CD4-positive, alpha-beta T cell (primary cell): ENCODE data around the gene TBC1D16. TPM values are rescaled to one million over a fixed set of nuclear protein-coding genes. Genes with fewer than 3 reads are reported as not detected.

Experiments
- ATAC-seq: fragments of 200-7000 bp; cut with Tn5 transposase; one replicate; pipeline ENCODE4 v1.10.0; 2022; ENCODE audit warnings: mild to moderate bottlenecking; ENCODE audit not compliant: poor library complexity
- CTCF ChIA-PET: fragments of 350-600 bp; sonication (Branson Sonifier 250); formaldehyde crosslinking; loops from one replicate; lab custom pipeline; 2021; ENCODE audit warnings: antibody characterized with exemption, inconsistent platforms; lab: Charles Lee
- POLR2A ChIA-PET: fragments of 350-600 bp; sonication (Branson Sonifier 250); formaldehyde crosslinking; loops from one replicate; lab custom pipeline; 2021; ENCODE audit warnings: antibody characterized with exemption, inconsistent platforms; lab: Charles Lee
- DNase-seq, 14 experiments: peaks; one replicate each; pipeline ENCODE4 v3.0.0-alpha.2; 2013 to 2020; ENCODE audit warnings: mixed read lengths in 2 of 14
- H3K27ac ChIP-seq, 2 donors: one replicate each; pipeline versions ENCODE4 v1.5.1 to v1.7.0; 2013; ENCODE audit warnings: low read length in 2 of 2, low read depth in 1 of 2, mild to moderate bottlenecking in 1 of 2
- H3K27me3 ChIP-seq, 2 experiments: 1 replicate in 1 of 2; 2 replicates in 1 of 2; pipeline versions ENCODE4 v1.6.1 to v1.7.0; 2013; ENCODE audit warnings: low read length in 2 of 2, control low read depth in 1 of 2, mild to moderate bottlenecking in 1 of 2, moderate library complexity in 1 of 2; ENCODE audit not compliant: insufficient read depth in 2 of 2, control insufficient read depth in 1 of 2
- H3K36me3 ChIP-seq: one replicate; pipeline ENCODE4 v1.6.1; 2013; ENCODE audit warnings: low read length, control low read depth; ENCODE audit not compliant: insufficient read depth
- H3K4me1 ChIP-seq: one replicate; pipeline ENCODE4 v1.6.1; 2013; ENCODE audit warnings: low read length, control low read depth; ENCODE audit not compliant: insufficient read depth
- H3K4me3 ChIP-seq: one replicate; pipeline ENCODE4 v1.5.1; 2013; ENCODE audit warnings: mild to moderate bottlenecking, low read length, moderate library complexity
- H3K9me3 ChIP-seq, 2 experiments: 1 replicate in 1 of 2; 2 replicates in 1 of 2; pipeline versions ENCODE4 v1.6.1 to v1.7.0; 2013; ENCODE audit warnings: low read length in 2 of 2, mild to moderate bottlenecking in 2 of 2, control low read depth in 1 of 2, moderate library complexity in 1 of 2; ENCODE audit not compliant: control insufficient read depth in 1 of 2, insufficient read depth in 1 of 2
- H3K27ac Mint-ChIP-seq: one replicate; pipeline ENCODE4 v1.8.0; 2020; ENCODE audit warnings: mixed read lengths
- H3K27me3 Mint-ChIP-seq: one replicate; pipeline ENCODE4 v1.8.0; 2021; ENCODE audit warnings: mixed read lengths
- H3K36me3 Mint-ChIP-seq: one replicate; pipeline ENCODE4 v1.8.0; 2021; ENCODE audit warnings: low read depth, mixed read lengths
- H3K4me1 Mint-ChIP-seq: one replicate; pipeline ENCODE4 v1.8.0; 2021; ENCODE audit warnings: low read depth, mixed read lengths
- H3K4me3 Mint-ChIP-seq: one replicate; pipeline ENCODE4 v1.8.0; 2020; ENCODE audit warnings: mild to moderate bottlenecking, mixed read lengths
- H3K9me3 Mint-ChIP-seq: one replicate; pipeline ENCODE4 v1.8.0; 2020; ENCODE audit warnings: mixed read lengths
- intact Hi-C, 2 experiments: fragments of 100-400 bp; cut with DNase I in 1 of 2; cut with micrococcal nuclease in 1 of 2; formaldehyde crosslinking; loops; one replicate each; pipeline versions ENCODE4 v1.15.1 to v1.9.0; 2023 to 2025; cut with DNase I, micrococcal nuclease
- total RNA-seq, 174 experiments: library from RNA in 2 of 174; stranded (reverse) in 2 of 174; gene quantifications; one replicate each; pipeline ENCODE4 v1.2.3 and lab custom pipeline; 2021 to 2026
- TF ChIP-seq, protein P1 (sequence below): fragments of 200-600 bp; IDR thresholded peaks from one replicate; pipeline ENCODE4 v1.8.0; 2022; ENCODE audit warnings: antibody characterized with exemption, mild to moderate bottlenecking

The TBC1D16 gene
- total RNA-seq, 2 experiments from 2014 or later, result 1.9 to 2.5 TPM

DNA sequence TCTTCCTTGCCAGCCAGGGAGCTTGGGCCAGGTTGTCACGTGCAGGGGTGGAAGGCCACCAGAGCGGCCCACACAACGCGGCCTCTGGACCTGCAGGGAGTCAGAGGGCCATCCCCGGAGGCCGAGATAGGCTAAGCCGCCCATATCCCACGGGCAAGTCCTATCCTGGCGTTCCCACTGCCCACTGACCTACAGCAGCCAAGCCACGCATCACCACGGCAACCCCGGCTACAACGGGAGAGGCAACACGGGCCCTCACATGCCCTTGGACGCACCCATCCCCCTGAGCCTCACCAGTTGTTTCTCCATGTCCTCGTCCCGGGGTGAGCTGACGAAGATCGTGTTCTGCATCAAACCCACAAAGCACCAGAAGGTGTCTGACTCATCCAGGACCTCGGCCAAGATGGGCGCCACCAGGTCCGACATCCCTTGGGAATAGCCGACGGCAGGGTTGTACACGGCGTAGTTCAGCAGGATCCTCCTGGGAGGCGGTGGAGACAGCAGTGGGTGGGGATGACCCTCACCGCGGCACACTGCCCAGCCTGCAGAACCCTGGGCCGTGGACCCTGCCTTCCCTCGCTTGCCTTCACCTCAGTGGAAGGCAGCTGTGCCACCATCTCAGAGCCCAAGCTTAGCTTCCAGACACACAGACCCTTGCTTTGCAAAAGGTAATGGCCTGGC, 88.2 kb downstream of the TBC1D16 start:
- DNase-seq (peak in 1 of 14 experiments; percentile 11), ATAC-seq (no peak)
- no peak overlapping the region for H3K27ac Mint-ChIP-seq
- H3K4me3 ChIP-seq, result no peak overlapping the region
- H3K27ac ChIP-seq, result no peak overlapping the region
- intact Hi-C loops, result no loop called here
- peaks cover 8% of the 10 kb centered on the region for H3K4me1 ChIP-seq
- ChIA-PET POLR2A (no interaction called here), CTCF (interaction anchor here (0.7 kb wide), 1 partner anchor 132 kb away, joined by 3 read pairs; no protein-coding TSS in a partner anchor)
- no peaks in the 10 kb centered on the region for H3K9me3 ChIP-seq
- TF ChIP-seq, protein P1, sequence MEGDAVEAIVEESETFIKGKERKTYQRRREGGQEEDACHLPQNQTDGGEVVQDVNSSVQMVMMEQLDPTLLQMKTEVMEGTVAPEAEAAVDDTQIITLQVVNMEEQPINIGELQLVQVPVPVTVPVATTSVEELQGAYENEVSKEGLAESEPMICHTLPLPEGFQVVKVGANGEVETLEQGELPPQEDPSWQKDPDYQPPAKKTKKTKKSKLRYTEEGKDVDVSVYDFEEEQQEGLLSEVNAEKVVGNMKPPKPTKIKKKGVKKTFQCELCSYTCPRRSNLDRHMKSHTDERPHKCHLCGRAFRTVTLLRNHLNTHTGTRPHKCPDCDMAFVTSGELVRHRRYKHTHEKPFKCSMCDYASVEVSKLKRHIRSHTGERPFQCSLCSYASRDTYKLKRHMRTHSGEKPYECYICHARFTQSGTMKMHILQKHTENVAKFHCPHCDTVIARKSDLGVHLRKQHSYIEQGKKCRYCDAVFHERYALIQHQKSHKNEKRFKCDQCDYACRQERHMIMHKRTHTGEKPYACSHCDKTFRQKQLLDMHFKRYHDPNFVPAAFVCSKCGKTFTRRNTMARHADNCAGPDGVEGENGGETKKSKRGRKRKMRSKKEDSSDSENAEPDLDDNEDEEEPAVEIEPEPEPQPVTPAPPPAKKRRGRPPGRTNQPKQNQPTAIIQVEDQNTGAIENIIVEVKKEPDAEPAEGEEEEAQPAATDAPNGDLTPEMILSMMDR, result no peak
- H3K36me3 ChIP-seq, result no peaks in the 10 kb centered on the region
- H3K27me3 ChIP-seq, result no peaks in the 10 kb centered on the region
- no peaks in the 10 kb centered on the region for H3K36me3 Mint-ChIP-seq
- H3K4me1 Mint-ChIP-seq, result peaks cover 7% of the 10 kb centered on the region
- H3K27me3 Mint-ChIP-seq, result no peaks in the 10 kb centered on the region
- no peak overlapping the region for H3K4me3 Mint-ChIP-seq
- H3K9me3 Mint-ChIP-seq, result no peaks in the 10 kb centered on the region

DNA sequence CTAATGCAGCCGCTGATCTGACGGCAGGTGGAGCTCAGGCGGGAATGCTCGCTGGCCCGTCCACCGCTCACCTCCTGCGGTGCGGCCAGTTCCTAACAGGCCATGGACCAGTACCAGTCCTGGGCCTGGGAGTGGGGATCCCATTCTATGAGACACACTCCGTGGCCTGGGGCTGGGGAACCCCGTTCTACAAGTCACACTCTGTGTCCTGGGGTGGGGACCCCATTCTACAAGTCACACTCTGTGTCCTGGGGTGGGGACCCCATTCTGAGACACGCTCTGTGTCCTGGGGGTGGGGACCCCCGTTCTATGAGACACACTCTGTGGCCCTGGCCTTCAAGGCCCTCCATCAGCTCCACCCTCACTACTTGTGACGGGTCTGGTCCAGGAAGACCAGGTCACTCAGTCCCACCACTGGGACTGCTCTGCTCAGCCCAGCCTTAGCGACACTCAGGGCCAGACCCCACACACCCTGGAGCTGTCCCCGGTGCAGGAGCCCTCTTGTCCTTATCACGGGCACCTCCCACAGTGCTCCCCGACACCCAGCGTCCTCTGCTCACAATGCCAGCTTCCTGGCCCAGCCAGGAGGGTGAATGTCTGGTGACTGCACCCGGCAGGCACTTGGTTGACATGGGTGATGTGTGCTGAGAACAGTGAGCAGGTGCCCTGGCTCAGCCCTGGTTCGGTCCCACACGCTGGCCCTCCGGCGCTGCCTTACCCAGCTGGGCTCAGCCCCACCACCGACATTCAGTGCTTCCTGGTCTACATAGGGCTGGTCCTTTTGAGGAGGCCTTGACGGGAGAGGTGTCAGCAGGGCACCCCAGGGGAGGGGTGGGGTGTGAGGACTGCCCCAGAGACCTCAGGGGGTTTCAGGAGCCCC, 89.1 kb downstream of the TBC1D16 start:
- DNase-seq (no peak), ATAC-seq (no peak)
- H3K27ac ChIP-seq, result no peak overlapping the region
- no peaks in the 10 kb centered on the region for H3K9me3 Mint-ChIP-seq
- H3K36me3 Mint-ChIP-seq, result no peaks in the 10 kb centered on the region
- POLR2A ChIA-PET, result no interaction called here
- no peaks in the 10 kb centered on the region for H3K36me3 ChIP-seq
- H3K4me1 Mint-ChIP-seq, result peaks cover 7% of the 10 kb centered on the region
- TF ChIP-seq, protein P1, result no peak
- CTCF ChIA-PET, result no interaction called here
- no peak overlapping the region for H3K4me3 Mint-ChIP-seq
- H3K4me3 ChIP-seq, result no peak overlapping the region
- no peaks in the 10 kb centered on the region for H3K27me3 ChIP-seq
- H3K9me3 ChIP-seq, result no peaks in the 10 kb centered on the region
- H3K4me1 ChIP-seq, result peaks cover 13% of the 10 kb centered on the region
- intact Hi-C loops, result no loop called here
- no peak overlapping the region for H3K27ac Mint-ChIP-seq
- no peaks in the 10 kb centered on the region for H3K27me3 Mint-ChIP-seq

GRCh38 chr17:79945591-79946255, 89.9 kb downstream of the TBC1D16 start:
- Mint-ChIP-seq H3K4me3 (no peak overlapping the region), H3K9me3 (no peaks in the 10 kb centered on the region), H3K27ac (no peak overlapping the region), H3K4me1 (peaks cover 7% of the 10 kb centered on the region), H3K27me3 (no peaks in the 10 kb centered on the region), H3K36me3 (no peaks in the 10 kb centered on the region)
- TF ChIP-seq, protein P1, result no peak
- Histone ChIP-seq H3K27ac (no peak overlapping the region), H3K27me3 (no peaks in the 10 kb centered on the region), H3K4me1 (peaks cover 13% of the 10 kb centered on the region), H3K4me3 (no peak overlapping the region), H3K36me3 (no peaks in the 10 kb centered on the region), H3K9me3 (no peaks in the 10 kb centered on the region)
- ATAC-seq, result no peak
- no peak for DNase-seq
- CTCF ChIA-PET, result no interaction called here
- POLR2A ChIA-PET, result no interaction called here
- intact Hi-C loops, result no loop called here
